Gastrocnemius medialis (tissue), 4 donors: ENCODE measurements around the gene C9orf152.

Experiments used
- POLR2A ChIP-seq, 2 donors: fragments of 450-650 bp; IDR thresholded peaks; one replicate each; pipeline ENCODE4 v1.6.1; 2017; ENCODE audit warnings: antibody characterized with exemption in 2 of 2, mild to moderate bottlenecking in 2 of 2, moderate library complexity in 2 of 2
- TF ChIP-seq, protein P1 (sequence below), 5 experiments: fragments of 450-650 bp in 3 of 5; fragments of 200-600 bp in 2 of 5; sonication (generic) in 2 of 5; IDR thresholded peaks in 4 of 5; conservative IDR thresholded peaks in 1 of 5; 1 replicate in 4 of 5; 2 replicates in 1 of 5; pipeline ENCODE4 v1.5.1; 2016 to 2019; ENCODE audit warnings: antibody characterized with exemption in 5 of 5, mild to moderate bottlenecking in 3 of 5, moderate library complexity in 3 of 5

DNA sequence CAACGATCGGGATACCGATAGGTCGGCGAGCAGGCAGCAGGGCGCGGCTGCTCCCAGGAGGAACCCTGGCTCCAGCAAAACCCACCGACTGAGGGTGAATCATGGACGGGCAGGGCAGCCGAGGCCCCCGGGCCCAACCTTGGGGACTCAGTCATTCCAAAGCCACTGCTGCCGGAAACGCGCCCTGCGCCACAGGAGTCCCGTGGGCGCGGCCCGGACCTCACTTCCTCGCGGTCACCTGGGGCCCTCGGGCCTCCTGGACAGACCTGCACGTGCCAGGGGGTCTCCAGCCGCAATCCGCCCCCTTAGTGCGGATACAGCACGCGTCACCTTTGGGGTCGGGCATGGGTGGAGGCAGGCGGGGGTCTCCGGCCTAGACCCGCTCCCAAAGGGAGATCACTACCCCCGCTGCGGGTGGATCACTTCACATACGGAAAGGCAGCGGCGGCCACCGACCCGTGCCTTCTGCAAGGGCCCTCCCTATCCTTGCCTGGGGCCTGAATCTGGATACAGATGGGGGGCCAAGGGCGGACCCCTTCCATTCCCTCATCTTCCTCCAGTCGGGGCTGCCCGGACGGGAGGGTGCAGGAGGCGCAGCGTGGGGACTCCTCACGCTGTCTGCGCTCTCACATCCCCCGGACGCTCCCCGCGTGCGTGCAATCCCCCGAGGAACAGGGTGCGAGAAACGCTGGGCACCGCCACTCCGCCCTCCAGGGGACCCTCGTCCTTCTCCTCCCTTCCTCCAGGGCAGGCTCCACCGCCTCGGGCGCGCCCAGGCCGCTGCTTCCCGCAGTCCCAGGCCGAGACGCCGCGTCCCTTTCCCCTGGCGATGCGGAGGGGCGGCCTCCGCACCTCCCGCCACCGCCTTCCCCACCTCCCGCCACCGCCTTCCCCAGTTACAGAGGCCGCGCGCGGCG, 47.8 kb upstream of the C9orf152 start:
- TF ChIP-seq, protein P1, sequence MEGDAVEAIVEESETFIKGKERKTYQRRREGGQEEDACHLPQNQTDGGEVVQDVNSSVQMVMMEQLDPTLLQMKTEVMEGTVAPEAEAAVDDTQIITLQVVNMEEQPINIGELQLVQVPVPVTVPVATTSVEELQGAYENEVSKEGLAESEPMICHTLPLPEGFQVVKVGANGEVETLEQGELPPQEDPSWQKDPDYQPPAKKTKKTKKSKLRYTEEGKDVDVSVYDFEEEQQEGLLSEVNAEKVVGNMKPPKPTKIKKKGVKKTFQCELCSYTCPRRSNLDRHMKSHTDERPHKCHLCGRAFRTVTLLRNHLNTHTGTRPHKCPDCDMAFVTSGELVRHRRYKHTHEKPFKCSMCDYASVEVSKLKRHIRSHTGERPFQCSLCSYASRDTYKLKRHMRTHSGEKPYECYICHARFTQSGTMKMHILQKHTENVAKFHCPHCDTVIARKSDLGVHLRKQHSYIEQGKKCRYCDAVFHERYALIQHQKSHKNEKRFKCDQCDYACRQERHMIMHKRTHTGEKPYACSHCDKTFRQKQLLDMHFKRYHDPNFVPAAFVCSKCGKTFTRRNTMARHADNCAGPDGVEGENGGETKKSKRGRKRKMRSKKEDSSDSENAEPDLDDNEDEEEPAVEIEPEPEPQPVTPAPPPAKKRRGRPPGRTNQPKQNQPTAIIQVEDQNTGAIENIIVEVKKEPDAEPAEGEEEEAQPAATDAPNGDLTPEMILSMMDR (IDR thresholded peaks at IDR 0.05 in 4 of 5, conservative IDR thresholded peaks at IDR 0.05 in 1 of 5), result no peak
- peak; percentile 18 to 49 for TF ChIP-seq POLR2A (IDR thresholded peaks at IDR 0.05)
